GM18951 (cell line): ENCODE measurements around the gene ADAMTS14.

ENCODE experiments used
- POLR2A ChIP-seq: IDR thresholded peaks from 4 replicates; pipeline ENCODE4 v1.6.1; 2011; ENCODE audit warnings: mild to moderate bottlenecking; ENCODE audit not compliant: insufficient read length, insufficient read depth; ENCODE audit errors: extremely low read depth
- in situ Hi-C: fragments of 300-500 bp; cut with MboI; formaldehyde crosslinking; loops from one replicate; pipeline ENCODE4 v1.12.0; 2022; ENCODE audit warnings: low sequenced_read_pairs, mixed read lengths, inconsistent platforms; ENCODE audit not compliant: unreplicated experiment

ADAMTS14 gene

DNA sequence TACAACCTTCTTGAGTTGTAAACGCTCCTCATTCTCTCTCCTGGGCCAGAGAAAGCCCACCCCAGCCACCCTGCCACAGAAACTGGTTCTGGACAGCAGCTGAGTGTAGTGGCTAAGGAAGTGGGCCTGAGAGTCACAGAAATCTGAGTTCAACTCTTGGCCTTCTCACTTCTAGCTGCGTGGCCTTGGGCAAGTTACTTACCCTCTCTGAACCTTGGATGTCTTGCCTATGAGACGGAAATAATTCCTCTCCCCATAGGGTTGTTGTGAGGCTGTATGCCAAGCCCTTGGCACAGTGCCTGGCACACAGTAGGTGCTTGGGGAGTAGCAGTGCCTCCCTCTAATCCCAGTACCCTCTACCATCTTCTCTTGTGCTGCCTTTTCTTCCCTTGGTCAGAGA, 51.5 kb downstream of the ADAMTS14 start:
- no peak for TF ChIP-seq POLR2A
- in situ Hi-C loops: no loop called here

DNA sequence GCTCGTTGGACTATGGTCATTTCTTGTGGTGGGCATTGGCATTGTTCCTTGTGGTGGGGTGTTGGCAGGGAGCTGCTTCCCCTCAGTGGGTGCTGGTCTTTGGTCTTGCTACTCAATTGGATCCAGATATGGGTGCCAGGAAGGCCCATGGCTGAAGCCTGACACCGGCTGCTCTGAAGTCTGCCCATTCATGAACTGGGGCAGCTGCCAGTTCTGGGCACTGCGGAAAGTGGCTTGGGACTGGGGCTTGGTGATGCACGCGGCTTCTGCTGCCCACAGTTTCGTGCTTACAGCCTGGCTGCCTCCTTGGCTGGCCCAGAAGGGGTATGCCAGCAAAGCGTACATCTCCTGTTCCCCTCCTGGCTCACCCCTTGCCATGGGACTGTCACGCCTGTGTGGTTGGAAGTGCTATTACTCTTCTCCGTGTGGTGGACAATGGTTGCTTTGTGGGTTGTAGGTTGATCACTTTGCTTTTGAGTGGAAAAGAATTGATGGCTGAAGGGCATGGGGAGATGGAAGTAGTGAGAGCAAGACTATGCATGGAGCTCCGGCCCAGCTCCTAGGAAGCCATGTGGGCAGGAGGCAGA, 54.7 kb downstream of the ADAMTS14 start:
- in situ Hi-C loops: no loop called here
- TF ChIP-seq POLR2A: no peak

DNA sequence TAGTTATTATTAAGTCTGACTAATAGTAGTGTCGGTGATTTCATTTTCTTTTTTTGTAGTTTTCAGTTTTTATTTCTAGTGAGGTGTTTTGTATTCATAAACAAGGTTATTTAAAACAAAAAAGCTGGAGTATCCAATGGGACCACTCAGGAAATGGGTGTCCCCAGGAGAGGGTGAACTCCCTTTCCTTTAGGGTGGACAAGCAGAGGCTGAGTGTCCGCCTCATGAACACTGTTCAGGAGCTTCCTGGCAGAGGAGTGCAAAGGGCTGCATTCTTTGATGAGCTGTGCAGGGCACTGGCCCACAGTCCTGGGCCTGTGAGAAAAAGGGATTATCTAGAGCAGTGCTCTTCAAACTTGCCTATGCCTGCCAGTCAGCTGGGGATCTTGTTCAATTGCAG, 56.0 kb downstream of the ADAMTS14 start:
- in situ Hi-C loops: no loop called here

DNA sequence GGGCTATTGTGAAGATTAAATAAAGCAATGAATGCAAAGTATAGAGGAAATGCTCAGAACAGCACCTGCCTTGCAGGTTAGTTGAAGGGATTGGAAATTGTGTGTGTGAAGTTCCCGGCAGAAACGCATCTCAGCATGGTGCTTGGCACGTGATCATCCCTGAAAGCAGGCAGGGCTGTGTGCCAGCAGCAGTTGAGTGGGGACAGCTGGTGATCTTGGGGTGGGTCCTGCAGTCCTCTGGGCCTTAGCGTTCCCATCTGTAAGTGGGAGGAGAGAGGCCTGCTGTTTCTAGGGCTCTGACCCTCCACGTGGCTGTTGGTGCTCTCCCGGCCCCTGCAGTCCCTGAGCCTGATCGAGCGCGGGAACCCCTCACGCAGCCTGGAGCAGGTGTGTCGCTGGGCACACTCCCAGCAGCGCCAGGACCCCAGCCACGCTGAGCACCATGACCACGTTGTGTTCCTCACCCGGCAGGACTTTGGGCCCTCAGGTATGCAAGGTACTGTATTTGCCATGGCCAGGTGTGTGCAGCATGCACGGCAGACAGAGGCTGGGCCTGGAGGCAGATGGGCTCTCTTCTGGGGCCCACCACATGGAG, 57.6 kb downstream of the ADAMTS14 start:
- TF ChIP-seq POLR2A: no peak
- in situ Hi-C loops: no loop called here

More for the DNA sequence above, 56.0 kb downstream of the ADAMTS14 start:
- no peak for TF ChIP-seq POLR2A

DNA sequence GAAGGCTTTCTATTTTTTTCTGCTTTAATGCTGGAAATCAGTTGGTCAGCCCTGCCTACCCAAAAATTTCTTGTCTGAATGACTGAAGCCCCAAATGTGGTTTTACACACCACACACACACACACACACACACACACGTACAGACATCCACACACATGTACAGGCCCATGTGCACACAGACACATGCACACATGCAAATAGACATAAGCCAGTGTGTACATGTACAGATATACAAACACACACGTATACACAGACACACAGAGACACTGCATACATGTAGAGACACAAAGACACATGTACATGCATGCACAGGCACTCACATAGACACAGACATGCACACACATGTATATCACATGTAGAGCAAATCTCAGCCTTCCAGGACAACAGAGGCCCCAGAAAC, 58.6 kb downstream of the ADAMTS14 start:
- no peak for TF ChIP-seq POLR2A
- in situ Hi-C loops: no loop called here

DNA sequence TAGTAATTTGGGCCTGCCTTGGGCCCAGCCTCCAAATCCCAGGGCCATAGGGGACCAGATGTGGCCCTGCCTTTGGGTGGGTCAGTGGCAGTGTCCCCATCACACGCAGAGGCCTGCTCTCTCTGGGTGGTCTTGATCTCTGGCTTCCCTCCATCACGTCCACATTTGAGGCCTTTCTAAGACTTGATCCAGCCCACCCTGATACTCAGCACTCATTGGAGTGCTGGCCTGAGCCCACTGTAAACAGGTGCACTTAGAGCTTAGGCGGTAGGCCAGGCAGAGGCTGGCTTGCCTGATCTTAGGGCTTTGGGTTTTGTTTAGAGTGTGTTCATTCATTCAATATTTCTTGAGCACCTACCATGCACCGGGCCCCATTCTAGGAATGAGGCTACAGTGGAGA, 60.3 kb downstream of the ADAMTS14 start:
- TF ChIP-seq POLR2A: no peak

DNA sequence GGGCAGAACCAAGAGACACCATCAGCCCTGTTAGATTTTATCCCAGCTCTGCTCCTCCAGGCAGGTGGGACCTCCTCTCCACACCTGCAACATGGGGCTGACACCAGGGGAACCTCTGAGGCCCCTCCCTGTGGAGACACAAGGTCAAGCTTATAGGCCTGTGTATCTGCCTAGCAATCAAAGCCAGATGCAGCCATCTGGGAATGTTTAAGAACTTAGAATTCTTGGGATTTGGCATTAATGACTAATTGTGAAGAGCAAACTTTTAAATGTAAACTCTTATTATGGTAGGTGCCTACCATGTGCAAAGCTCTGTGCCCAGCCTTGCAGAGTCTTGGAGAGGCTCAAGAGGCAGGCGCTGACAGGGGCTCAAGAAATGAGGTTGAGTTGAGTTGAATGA, 60.7 kb downstream of the ADAMTS14 start:
- in situ Hi-C loops: no loop called here
- TF ChIP-seq POLR2A: no peak

More for the DNA sequence above, 60.3 kb downstream of the ADAMTS14 start:
- in situ Hi-C loops: no loop called here

DNA sequence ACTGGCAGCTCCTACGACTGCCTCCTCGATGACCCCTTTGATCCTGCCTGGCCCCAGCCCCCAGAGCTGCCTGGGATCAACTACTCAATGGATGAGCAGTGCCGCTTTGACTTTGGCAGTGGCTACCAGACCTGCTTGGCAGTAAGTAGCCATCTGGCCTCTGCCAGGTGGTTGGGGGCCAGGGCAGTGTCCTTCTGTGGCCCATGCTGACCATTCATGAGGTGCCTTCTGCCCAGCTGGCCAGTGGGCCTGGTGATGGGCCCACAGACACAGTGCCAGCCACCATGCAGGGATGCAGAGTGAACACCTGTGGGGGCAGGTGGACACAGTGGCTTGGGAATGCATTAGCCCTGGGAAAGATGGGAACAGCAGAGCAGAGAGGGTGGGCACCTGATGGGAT, 62.9 kb downstream of the ADAMTS14 start:
- no peak for TF ChIP-seq POLR2A
- in situ Hi-C loops: no loop called here

DNA sequence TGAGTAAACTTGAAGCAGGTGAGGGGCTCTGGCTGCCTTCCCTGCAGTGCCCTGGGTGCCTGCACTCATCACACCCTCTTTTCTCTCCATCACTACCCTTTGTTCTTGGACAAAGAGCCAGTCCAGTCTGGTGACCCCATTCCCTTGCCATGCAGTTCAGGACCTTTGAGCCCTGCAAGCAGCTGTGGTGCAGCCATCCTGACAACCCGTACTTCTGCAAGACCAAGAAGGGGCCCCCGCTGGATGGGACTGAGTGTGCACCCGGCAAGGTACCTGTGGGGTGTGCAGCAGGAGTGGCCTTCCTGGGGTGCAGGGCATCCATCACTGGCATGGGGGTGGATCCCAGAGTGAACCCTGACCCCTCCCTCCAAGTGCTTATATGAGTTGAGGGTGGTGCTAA, 64.2 kb downstream of the ADAMTS14 start:
- in situ Hi-C loops: no loop called here

DNA sequence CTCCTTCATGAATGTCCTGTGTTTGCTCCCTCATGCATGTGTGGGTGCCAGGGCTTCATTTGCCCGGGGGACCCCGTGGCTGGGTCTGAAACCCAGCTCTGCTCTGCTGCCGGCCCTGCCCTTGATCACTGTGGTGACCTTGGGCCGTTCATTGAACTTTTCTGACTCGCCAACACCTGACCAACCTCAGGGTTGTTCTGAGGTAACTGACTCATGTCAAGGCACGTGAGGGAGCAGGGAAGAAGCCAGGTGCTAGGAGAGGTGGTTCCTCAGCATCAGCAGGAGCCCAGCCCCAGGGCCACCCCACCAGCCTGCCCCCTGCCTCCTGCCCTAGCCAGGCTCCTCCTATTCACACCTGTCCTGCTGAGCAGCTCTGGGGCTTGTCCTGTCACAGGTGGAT, 64.9 kb downstream of the ADAMTS14 start:
- in situ Hi-C loops: no loop called here
- no peak for TF ChIP-seq POLR2A

More for the DNA sequence above, 64.2 kb downstream of the ADAMTS14 start:
- TF ChIP-seq POLR2A: no peak

DNA sequence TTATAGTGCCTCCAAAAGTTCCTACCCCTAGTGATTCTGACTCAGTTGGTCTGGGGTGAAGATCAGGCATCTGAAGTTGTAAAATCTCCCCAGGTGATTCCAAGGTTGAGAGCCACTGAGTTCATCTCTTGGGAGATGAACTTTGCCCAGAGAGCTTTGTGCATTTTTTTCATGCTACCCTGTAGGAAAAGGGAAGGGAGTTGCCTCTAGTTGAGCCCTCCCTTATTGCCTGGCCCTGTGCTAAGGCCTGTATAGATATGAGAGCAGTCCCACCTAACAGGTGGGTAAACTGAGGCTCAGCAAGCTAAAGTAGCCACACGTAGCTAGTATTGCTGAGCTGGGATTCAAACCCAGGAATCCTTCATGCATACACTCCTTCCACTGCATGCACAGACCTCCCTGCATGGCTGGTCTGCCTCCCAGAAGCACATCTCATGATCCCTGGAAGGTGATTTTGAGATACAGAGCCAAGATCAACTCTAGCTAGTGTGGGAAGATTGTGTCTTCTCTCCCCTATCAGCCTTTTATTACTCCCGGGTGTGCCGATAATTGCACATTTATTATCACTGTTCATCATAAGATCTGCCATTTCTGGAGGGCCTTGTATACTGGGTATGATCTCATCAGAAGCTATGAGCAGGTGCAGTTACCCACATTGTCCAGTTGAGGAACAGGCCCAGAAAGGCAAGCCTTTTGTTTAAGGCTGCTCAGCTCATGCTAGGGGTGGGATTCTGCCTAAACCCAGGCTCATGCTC, 65.9 kb downstream of the ADAMTS14 start:
- no peak for TF ChIP-seq POLR2A
- in situ Hi-C loops: no loop called here

DNA sequence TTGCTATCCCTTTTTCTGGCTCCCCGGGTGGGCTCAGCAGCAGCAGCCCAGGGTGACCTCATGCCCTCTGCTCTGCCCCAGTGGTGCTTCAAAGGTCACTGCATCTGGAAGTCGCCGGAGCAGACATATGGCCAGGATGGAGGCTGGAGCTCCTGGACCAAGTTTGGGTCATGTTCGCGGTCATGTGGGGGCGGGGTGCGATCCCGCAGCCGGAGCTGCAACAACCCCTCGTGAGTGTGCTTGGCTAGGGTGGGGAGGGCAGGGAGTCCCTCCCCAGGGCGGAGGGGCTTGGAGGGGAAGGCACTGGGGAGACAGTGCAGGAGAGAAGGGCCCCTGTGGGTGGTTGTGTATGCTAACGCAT, 66.4 kb downstream of the ADAMTS14 start:
- in situ Hi-C loops: no loop called here
- no peak for TF ChIP-seq POLR2A

DNA sequence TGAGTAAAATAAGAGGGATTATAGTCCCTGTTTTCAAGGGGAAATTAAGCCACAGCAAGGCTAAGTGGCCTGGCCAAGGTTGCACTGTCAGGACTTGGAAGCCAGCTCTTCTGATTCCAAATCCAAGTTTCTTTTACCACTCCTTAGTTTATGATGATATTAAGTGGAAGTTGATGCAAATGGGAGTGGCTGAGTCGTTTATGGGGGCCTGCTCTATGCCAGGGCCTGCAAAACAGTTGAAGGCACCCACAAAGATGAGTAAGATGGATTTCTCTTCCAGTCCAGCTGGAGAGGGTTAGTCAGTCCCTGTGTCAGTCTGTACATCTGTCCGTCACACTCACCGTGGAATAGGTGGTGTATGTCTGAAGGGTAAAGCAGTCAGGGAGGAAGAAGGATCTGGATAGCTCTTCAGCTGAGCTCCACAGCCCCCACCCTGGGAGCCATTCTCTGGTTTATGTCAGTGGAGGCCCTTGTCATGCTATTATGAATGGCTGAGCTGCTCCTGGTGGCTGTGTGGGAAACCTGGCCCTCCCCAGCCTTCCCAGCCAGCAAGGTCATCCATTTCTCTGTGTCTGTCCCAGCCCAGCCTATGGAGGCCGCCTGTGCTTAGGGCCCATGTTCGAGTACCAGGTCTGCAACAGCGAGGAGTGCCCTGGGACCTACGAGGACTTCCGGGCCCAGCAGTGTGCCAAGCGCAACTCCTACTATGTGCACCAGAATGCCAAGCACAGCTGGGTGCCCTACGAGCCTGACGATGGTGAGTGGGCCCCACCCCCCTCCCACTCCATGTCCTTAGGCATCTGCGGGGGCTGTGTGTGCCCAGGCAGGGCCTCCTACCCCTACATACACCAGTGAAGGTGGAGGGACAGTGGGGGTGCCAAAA, 68.3 kb downstream of the ADAMTS14 start:
- in situ Hi-C loops: no loop called here
- no peak for TF ChIP-seq POLR2A
